GM12874 (cell line): ENCODE measurements around the gene ACSM6.
A peak's percentile ranks its signal among the peaks of the same experiment; 100 is the strongest.

Experiments used
- CTCF ChIP-seq: IDR thresholded peaks from 2 replicates; pipeline ENCODE4 v1.5.1; 2011; ENCODE audit warnings: low read depth, mild to moderate bottlenecking, control low read depth, low read length, moderate library complexity; ENCODE audit not compliant: insufficient read depth

ACSM6 gene

GRCh38 chr10:95235676-95236067 is 41.6 kb downstream of the ACSM6 start:
- no peak for TF ChIP-seq CTCF

GRCh38 chr10:95236068-95236903 is 42.2 kb downstream of the ACSM6 start:
- no peak for TF ChIP-seq CTCF

- no peak for TF ChIP-seq CTCF
Measured at GRCh38 chr10:95237376-95238170, 43.5 kb downstream of the ACSM6 start.

- no peak for TF ChIP-seq CTCF
Measured at GRCh38 chr10:95240811-95241210, 46.8 kb downstream of the ACSM6 start.

GRCh38 chr10:95241533-95241932 is 47.5 kb downstream of the ACSM6 start:
- TF ChIP-seq CTCF, result no peak

- TF ChIP-seq CTCF, result peak; percentile 43
Measured at GRCh38 chr10:95242581-95243317, 48.7 kb downstream of the ACSM6 start.

GRCh38 chr10:95243318-95243617 is 49.2 kb downstream of the ACSM6 start:
- no peak for TF ChIP-seq CTCF
